HCT116 (cell line): ENCODE results near the gene CS.

Experiments used
- CEBPB ChIP-seq: IDR thresholded peaks from 2 replicates; pipeline ENCODE4 v1.6.1; 2012; ENCODE audit warnings: low read depth
- CTCF ChIP-seq, 3 experiments: fragments of 200-600 bp in 1 of 3; sonication (generic) in 1 of 3; IDR thresholded peaks in 2 of 3; conservative IDR thresholded peaks in 1 of 3; 2 replicates each; pipeline ENCODE4 v1.5.1; 2012 to 2017; ENCODE audit warnings: low read depth in 2 of 3, low read length in 2 of 3, antibody characterized with exemption in 1 of 3, borderline replicate concordance in 1 of 3, control low read depth in 1 of 3, mild to moderate bottlenecking in 1 of 3, mixed read lengths in 1 of 3, mixed run types in 1 of 3, moderate library complexity in 1 of 3; ENCODE audit not compliant: insufficient read depth in 1 of 3
- EGR1 ChIP-seq: IDR thresholded peaks from 2 replicates; pipeline ENCODE4 v1.6.1; 2012; ENCODE audit warnings: low read depth
- ELF1 ChIP-seq: IDR thresholded peaks from 2 replicates; pipeline ENCODE4 v1.6.1; 2012; ENCODE audit warnings: low read depth, borderline replicate concordance
- EZH2 ChIP-seq: fragments of 200-600 bp; sonication (generic); IDR thresholded peaks from 2 replicates; pipeline ENCODE4 v1.6.1; 2017; ENCODE audit warnings: antibody characterized with exemption, mixed run types
- JUND ChIP-seq: IDR thresholded peaks from 2 replicates; pipeline ENCODE4 v1.6.1; 2012
- MAX ChIP-seq: IDR thresholded peaks from 2 replicates; pipeline ENCODE4 v1.6.1; 2012
- POLR2A ChIP-seq: IDR thresholded peaks from 2 replicates; pipeline ENCODE4 v1.7.0; 2011; ENCODE audit warnings: borderline replicate concordance; ENCODE audit not compliant: insufficient read depth, insufficient read length; ENCODE audit errors: extremely low read depth
- POLR2AphosphoS5 ChIP-seq: IDR thresholded peaks from 2 replicates; pipeline ENCODE4 v1.6.1; 2011; ENCODE audit warnings: mild to moderate bottlenecking, low read depth, low read length, moderate library complexity
- SIN3A ChIP-seq: IDR thresholded peaks from 2 replicates; pipeline ENCODE4 v1.6.1; 2012; ENCODE audit warnings: low read depth
- SP1 ChIP-seq: IDR thresholded peaks from 2 replicates; pipeline ENCODE4 v1.6.1; 2012; ENCODE audit warnings: low read depth
- SRF ChIP-seq: IDR thresholded peaks from 2 replicates; pipeline ENCODE4 v1.6.1; 2012; ENCODE audit warnings: low read depth
- ZBTB33 ChIP-seq: IDR thresholded peaks from 2 replicates; pipeline ENCODE4 v1.6.1; 2011; ENCODE audit warnings: mild to moderate bottlenecking, low read length, moderate library complexity; ENCODE audit not compliant: insufficient replicate concordance; ENCODE audit errors: extremely low read depth
- ZNF274 ChIP-seq: fragments of 200-500 bp; sonication (Bioruptor generic); IDR thresholded peaks from 2 replicates; pipeline ENCODE4 v1.6.1; 2014; ENCODE audit warnings: mild to moderate bottlenecking, low read depth, low read length, inconsistent platforms

- TF ChIP-seq POLR2AphosphoS5: no peak
- TF ChIP-seq JUND: no peak
- no peak for TF ChIP-seq CTCF (IDR thresholded peaks at IDR 0.05 in 2 of 3, conservative IDR thresholded peaks at IDR 0.05 in 1 of 3; ENCODE audit: borderline replicate concordance in 1 of 3, insufficient read depth in 1 of 3, low read depth in 2 of 3, low read length in 2 of 3)
- no peak for TF ChIP-seq EGR1
- TF ChIP-seq SRF: no peak
- TF ChIP-seq POLR2A: no peak
- no peak for TF ChIP-seq SP1
- no peak for TF ChIP-seq EZH2
- no peak for TF ChIP-seq ELF1
- no peak for TF ChIP-seq MAX
- TF ChIP-seq ZBTB33: no peak
- TF ChIP-seq SIN3A: no peak
- no peak for TF ChIP-seq ZNF274
- TF ChIP-seq CEBPB: no peak
These were observed 6.3 kb downstream of the CS start for GRCh38 chr12:56293795-56294194.
